Motor neuron (in vitro differentiated cells): Measurements from ENCODE around the gene CCNB1. TPM values are rescaled to one million over a fixed set of nuclear protein-coding genes. Genes with fewer than 3 reads are reported as not detected.

Source experiments
- ATAC-seq, 8 experiments: fragments of 200-7000 bp; cut with Tn5 transposase; replicated peaks in 6 of 8; 2 replicates each; pipeline ENCODE4 v1.8.0; 2021; ENCODE audit warnings: mild to moderate bottlenecking in 8 of 8, moderate library complexity in 8 of 8
- H3K27ac ChIP-seq, 2 donors: fragments of 250-450 bp; sonication (Bioruptor Pico); 2 replicates each; pipeline ENCODE4 v1.9.0; 2021; ENCODE audit warnings: antibody characterized with exemption in 2 of 2, mild to moderate bottlenecking in 2 of 2, moderate library complexity in 1 of 2
- H3K4me1 ChIP-seq, 2 donors: fragments of 250-450 bp; sonication (Bioruptor Pico); replicated peaks in 1 of 2; 2 replicates each; pipeline ENCODE4 v1.6.1; 2021; ENCODE audit warnings: antibody characterized with exemption in 2 of 2, mild to moderate bottlenecking in 2 of 2, moderate library complexity in 1 of 2
- H3K4me3 ChIP-seq, 5 donors: fragments of 250-450 bp; sonication (Bioruptor Pico); 2 replicates each; pipeline ENCODE4 v1.9.0; 2021; ENCODE audit warnings: antibody characterized with exemption in 5 of 5, mild to moderate bottlenecking in 5 of 5, moderate library complexity in 4 of 5
- WGBS, 10 experiments: fragments of 450-650 bp; shearing (Covaris generic); methylation state at CpG; one replicate each; pipeline ENCODE4 v1.0.0; 2022; 5-methylcytosine and 5-hydroxymethylcytosine counted together
- in situ Hi-C, 9 experiments: fragments of 400-800 bp; cut with MboI; loops; one replicate each; pipeline ENCODE4 v1.15.0; 2021; ENCODE audit warnings: low sequenced_read_pairs in 9 of 9, low pct_unique_long_range_greater_than_20kb in 2 of 9; ENCODE audit not compliant: unreplicated experiment in 9 of 9
- total RNA-seq, 8 experiments: library from RNA; unstranded; fragments of 300-600 nt; gene quantifications; 2 replicates each; pipeline versions ENCODE4 v1.2.3 to v1.2.4, GENCODE V29; 2022

The CCNB1 gene
- total RNA-seq, 8 experiments from 2014 or later, result 6.1 to 149 (median 8.9) TPM

- H3K27ac ChIP-seq, result no peak overlapping the region
- in situ Hi-C loops, result no loop called here
- no peak for ATAC-seq
- no peak overlapping the region for H3K4me3 ChIP-seq
- no peaks in the 10 kb centered on the region for H3K4me1 ChIP-seq
- 96 to 100% (median 100%) methylated on average over 1 to 7 of the region's 8 CpGs; no CpG with 5 or more reads in 2 of the 10 experiments for WGBS, 10 experiments
Observed at GRCh38 chr5:69224520-69224919, 57.6 kb downstream of the CCNB1 start.

GRCh38 chr5:69225860-69226259 lies 58.9 kb downstream of the CCNB1 start:
- Histone ChIP-seq H3K4me1 (no peaks in the 10 kb centered on the region), H3K4me3 (no peak overlapping the region), H3K27ac (no peak overlapping the region)
- no peak for ATAC-seq
- in situ Hi-C loops, result no loop called here
- WGBS, 10 experiments, result 92 to 100% (median 100%) methylated on average over 1 to 4 of the region's 4 CpGs

Other genes starting within 250 kb of the CCNB1 start
- 10 to 100 TPM; 26.8 to 51.4 (median 47.2) TPM for gene SLC30A5, start 73.1 kb upstream of the CCNB1 start, total RNA-seq
- gene CENPH, start 22.4 kb downstream of the CCNB1 start, total RNA-seq, result 10 to 100 TPM in 5 of 8 experiments, 1 to 10 TPM in 3; 1.8 to 38.6 (median 13.4) TPM
- gene CDK7, start 67.7 kb downstream of the CCNB1 start, total RNA-seq, result 10 to 100 TPM; 30.8 to 75.9 (median 39.7) TPM
- gene CCDC125, start 165.7 kb downstream of the CCNB1 start, total RNA-seq, result 10 to 100 TPM in 1 of 8 experiments, 1 to 10 TPM in 7; 3.0 to 10.5 (median 4.6) TPM
- 10 to 100 TPM; 21.8 to 54.7 (median 33.9) TPM for gene AK6, start 202.4 kb downstream of the CCNB1 start, total RNA-seq
- 100 to 1,000 TPM in 2 of 8 experiments, 10 to 100 TPM in 6; 68.4 to 120 (median 84.9) TPM for gene TAF9, start 202.4 kb downstream of the CCNB1 start, total RNA-seq
- 10 to 100 TPM; 26.9 to 41.3 (median 28.6) TPM for gene RAD17, start 202.7 kb downstream of the CCNB1 start, total RNA-seq
- gene MARVELD2, start 248.0 kb downstream of the CCNB1 start, total RNA-seq, result 1 to 10 TPM in 1 of 8 experiments, under 1 TPM in 7; 0.05 to 2.5 (median 0.26) TPM